ENCODE data around the gene EPHB2. TPM values are rescaled to one million over a fixed set of nuclear protein-coding genes. Genes with fewer than 3 reads are reported as not detected.
"Not testable (repeated sequence)": the region's sequence is repeated elsewhere in the genome, so short reads cannot be mapped to it uniquely, and the experiment has no call there.

The EPHB2 gene
- total RNA-seq, 1 donor from 2014 or later = not detected

DNA sequence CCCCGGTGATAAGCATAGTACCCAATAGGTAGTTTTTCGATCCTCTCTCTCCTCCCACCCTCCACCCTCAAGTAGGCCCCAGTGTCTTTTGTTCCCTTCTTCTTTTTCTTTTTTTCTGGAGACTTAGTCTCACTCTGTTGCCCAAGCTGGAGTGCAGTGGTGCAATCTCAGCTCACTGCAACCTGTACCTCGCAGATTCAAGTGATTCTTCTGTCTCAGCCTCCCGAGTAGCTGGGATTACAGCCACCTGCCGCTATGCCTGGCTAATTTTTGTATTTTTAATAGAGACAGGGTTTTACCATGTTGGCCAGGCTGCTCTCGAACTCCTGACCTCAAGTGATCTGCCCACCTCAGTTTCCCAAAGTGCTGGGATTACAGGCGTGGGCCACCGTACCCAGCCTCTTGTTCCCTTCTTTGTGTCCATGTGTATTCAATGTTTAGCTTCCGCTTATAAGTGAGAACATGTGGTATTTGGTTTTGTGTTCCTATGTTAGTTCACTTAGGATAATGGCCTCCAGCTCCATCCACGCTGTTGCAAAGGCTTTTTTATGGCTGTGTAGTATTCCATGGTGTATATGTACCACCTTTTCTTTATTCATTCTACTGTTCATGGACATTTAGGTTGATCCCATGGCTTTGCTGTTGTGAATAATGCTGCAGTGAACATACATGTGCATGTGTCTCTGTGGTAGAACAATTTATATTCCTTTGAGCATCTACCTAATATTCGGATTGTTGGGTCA, 133.0 kb downstream of the EPHB2 start:
- H3K27me3 Mint-ChIP-seq = peaks cover 21% of the 10 kb centered on the region
- H3K4me1 Mint-ChIP-seq; H3K36me3 Mint-ChIP-seq (ENCODE audit: low read depth); H3K4me3 Mint-ChIP-seq; intact Hi-C loops (cut with micrococcal nuclease); H3K27ac Mint-ChIP-seq; H3K9me3 Mint-ChIP-seq; DNase-seq: not testable (repeated sequence)

DNA sequence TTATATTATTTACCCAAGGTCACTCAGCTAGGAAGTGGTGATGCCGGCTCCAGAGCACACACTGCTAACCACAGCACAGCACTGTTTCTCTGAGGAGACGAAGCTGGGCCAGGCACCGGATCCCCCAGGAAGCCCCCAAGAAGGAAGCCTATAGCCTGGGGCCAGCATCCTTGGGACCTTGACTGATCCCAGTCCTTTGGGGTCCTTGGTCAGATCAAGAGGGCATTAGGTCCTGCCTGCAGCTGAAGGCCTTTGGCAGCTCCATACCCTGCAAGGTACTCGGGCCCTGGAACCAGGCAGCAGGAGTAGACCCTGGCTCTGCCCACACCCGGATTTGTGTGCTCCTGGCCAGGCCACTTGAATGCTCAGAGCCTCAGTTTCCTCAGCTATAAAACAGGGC, 134.0 kb downstream of the EPHB2 start:
- Mint-ChIP-seq H3K9me3 (no peaks in the 10 kb centered on the region), H3K4me1 (no peaks in the 10 kb centered on the region), H3K36me3 (ENCODE audit: low read depth) (no peaks in the 10 kb centered on the region), H3K4me3 (no peak overlapping the region), H3K27ac (no peak overlapping the region), H3K27me3 (peaks cover 24% of the 10 kb centered on the region)
- DNase-seq = no peak
- intact Hi-C loops (cut with micrococcal nuclease) = no loop called here

DNA sequence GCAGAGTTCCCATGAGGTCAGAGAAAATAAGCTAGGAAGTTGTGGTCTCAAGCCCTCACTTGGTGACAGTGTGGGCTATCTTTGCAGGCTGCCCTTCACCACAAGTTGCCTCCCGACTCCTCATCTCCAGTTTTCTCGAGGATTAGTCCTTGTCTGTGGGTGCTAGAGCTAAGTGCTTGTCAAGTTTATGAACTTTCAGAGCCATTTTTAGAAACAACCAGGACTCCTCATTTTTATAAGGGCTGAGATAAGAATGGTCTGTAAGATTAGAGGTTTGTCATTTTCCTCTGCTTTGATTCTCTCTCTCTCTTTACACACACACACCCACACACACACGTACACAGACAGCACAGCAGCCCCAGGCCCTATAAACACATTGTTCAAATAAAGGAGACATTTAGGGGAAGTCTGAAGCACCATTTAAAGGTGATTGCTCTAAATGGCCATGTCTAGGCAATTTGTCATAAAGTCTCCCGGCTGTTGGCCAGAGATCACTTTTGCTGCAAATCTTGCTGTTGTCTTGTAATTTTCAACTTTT, 134.8 kb downstream of the EPHB2 start:
- no peaks in the 10 kb centered on the region for H3K4me1 Mint-ChIP-seq
- DNase-seq = no peak
- H3K27me3 Mint-ChIP-seq = peaks cover 24% of the 10 kb centered on the region
- H3K27ac Mint-ChIP-seq = no peak overlapping the region
- intact Hi-C loops (cut with micrococcal nuclease) = no loop called here
- H3K36me3 Mint-ChIP-seq (ENCODE audit: low read depth) = no peaks in the 10 kb centered on the region
- H3K4me3 Mint-ChIP-seq = no peak overlapping the region
- no peaks in the 10 kb centered on the region for H3K9me3 Mint-ChIP-seq

GRCh38 chr1:22846458-22846857, 135.8 kb downstream of the EPHB2 start:
- Mint-ChIP-seq H3K36me3 (ENCODE audit: low read depth) (no peaks in the 10 kb centered on the region), H3K27me3 (peaks cover 24% of the 10 kb centered on the region), H3K4me1 (no peaks in the 10 kb centered on the region), H3K27ac (no peak overlapping the region), H3K9me3 (no peaks in the 10 kb centered on the region), H3K4me3 (no peak overlapping the region)
- intact Hi-C loops (cut with micrococcal nuclease) = no loop called here
- DNase-seq = no peak

- DNase-seq = no peak
- Mint-ChIP-seq H3K9me3 (no peaks in the 10 kb centered on the region), H3K4me1 (no peaks in the 10 kb centered on the region), H3K27ac (no peak overlapping the region), H3K4me3 (no peak overlapping the region), H3K27me3 (peaks cover 27% of the 10 kb centered on the region), H3K36me3 (ENCODE audit: low read depth) (no peaks in the 10 kb centered on the region)
- intact Hi-C loops (cut with micrococcal nuclease) = no loop called here
These were observed 136.6 kb downstream of the EPHB2 start for GRCh38 chr1:22847249-22847648.

GRCh38 chr1:22847709-22848108, 137.1 kb downstream of the EPHB2 start:
- H3K4me1 Mint-ChIP-seq = no peaks in the 10 kb centered on the region
- no peaks in the 10 kb centered on the region for H3K36me3 Mint-ChIP-seq (ENCODE audit: low read depth)
- intact Hi-C loops (cut with micrococcal nuclease) = no loop called here
- no peak overlapping the region for H3K27ac Mint-ChIP-seq
- H3K4me3 Mint-ChIP-seq = no peak overlapping the region
- DNase-seq = no peak
- no peaks in the 10 kb centered on the region for H3K9me3 Mint-ChIP-seq
- peaks cover 22% of the 10 kb centered on the region for H3K27me3 Mint-ChIP-seq

DNA sequence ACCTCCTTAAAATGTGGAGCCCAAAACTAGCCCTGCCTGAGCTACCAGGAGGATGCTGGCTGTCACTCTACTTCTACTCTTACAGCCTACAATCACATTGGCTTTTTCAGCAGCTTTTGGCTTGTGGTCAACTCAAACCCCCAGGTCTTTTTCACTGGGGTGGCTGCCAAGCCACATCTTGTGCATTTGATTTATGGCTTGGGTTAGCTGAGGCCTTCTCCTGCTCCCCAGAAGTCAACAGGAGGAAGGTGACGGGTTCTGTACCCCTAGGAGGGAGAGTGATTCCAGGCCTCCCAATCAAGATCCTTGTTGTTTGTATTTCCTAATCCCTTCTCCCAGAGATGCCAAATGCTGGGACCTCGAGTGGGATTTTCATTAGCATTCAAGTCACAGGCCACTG, 137.8 kb downstream of the EPHB2 start:
- no peak overlapping the region for H3K4me3 Mint-ChIP-seq
- no peaks in the 10 kb centered on the region for H3K9me3 Mint-ChIP-seq
- intact Hi-C loops (cut with micrococcal nuclease) = no loop called here
- H3K27ac Mint-ChIP-seq = no peak overlapping the region
- H3K36me3 Mint-ChIP-seq (ENCODE audit: low read depth) = no peaks in the 10 kb centered on the region
- peaks cover 20% of the 10 kb centered on the region for H3K27me3 Mint-ChIP-seq
- H3K4me1 Mint-ChIP-seq = no peaks in the 10 kb centered on the region
- no peak for DNase-seq

DNA sequence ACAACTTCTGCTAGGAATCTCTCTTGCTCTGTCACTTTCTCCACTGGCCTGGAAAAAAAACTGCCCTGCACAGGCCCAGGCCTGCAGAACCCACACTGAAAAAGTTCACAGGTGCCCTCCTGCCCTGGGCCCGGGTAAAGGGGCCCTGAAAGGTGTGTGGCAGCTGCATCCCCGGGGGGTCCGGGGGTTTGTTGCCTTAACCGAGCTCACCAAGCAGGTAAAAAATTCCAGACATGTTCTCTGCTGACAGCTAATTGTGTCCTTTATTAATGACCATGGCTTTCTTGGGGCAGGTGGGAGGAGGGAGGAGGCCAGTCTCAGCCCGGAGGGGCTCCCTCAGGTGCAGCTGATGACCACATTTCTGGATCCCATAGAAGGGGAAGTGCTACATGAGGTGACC, 139.1 kb downstream of the EPHB2 start:
- H3K4me3 Mint-ChIP-seq = no peak overlapping the region
- H3K36me3 Mint-ChIP-seq (ENCODE audit: low read depth) = no peaks in the 10 kb centered on the region
- no peak overlapping the region for H3K27ac Mint-ChIP-seq
- H3K27me3 Mint-ChIP-seq = peaks cover 18% of the 10 kb centered on the region
- intact Hi-C loops (cut with micrococcal nuclease) = no loop called here
- no peaks in the 10 kb centered on the region for H3K4me1 Mint-ChIP-seq
- no peaks in the 10 kb centered on the region for H3K9me3 Mint-ChIP-seq
- no peak for DNase-seq

DNA sequence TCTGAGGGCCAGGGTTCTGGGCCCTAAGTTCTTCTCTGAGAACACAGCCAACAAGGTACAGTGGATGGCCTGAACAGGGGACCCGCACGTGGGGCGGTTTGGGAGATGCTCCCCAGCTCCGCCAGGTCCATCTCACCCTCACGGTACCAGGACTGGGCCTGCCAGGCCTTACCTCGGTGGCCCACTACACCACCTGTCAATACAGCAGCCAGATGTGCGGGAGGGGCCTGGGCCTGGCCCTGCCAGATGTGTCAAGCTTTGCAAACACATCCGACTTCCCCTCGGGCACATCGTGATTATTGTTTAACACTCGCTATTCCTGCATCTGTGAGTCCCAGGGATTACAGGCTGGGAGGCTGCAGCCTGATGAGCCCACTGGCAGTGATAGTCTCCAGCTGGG, 139.6 kb downstream of the EPHB2 start:
- Mint-ChIP-seq H3K27me3 (peaks cover 18% of the 10 kb centered on the region), H3K4me3 (no peak overlapping the region), H3K36me3 (ENCODE audit: low read depth) (no peaks in the 10 kb centered on the region), H3K9me3 (no peaks in the 10 kb centered on the region), H3K4me1 (no peaks in the 10 kb centered on the region), H3K27ac (no peak overlapping the region)
- no peak for DNase-seq
- intact Hi-C loops (cut with micrococcal nuclease) = no loop called here

- H3K4me3 Mint-ChIP-seq = no peak overlapping the region
- H3K27ac Mint-ChIP-seq = no peak overlapping the region
- DNase-seq = no peak
- no peaks in the 10 kb centered on the region for H3K36me3 Mint-ChIP-seq (ENCODE audit: low read depth)
- no peaks in the 10 kb centered on the region for H3K4me1 Mint-ChIP-seq
- H3K9me3 Mint-ChIP-seq = no peaks in the 10 kb centered on the region
- peaks cover 15% of the 10 kb centered on the region for H3K27me3 Mint-ChIP-seq
- intact Hi-C loops (cut with micrococcal nuclease) = no loop called here
These were observed 140.0 kb downstream of the EPHB2 start for GRCh38 chr1:22850681-22851080.

DNA sequence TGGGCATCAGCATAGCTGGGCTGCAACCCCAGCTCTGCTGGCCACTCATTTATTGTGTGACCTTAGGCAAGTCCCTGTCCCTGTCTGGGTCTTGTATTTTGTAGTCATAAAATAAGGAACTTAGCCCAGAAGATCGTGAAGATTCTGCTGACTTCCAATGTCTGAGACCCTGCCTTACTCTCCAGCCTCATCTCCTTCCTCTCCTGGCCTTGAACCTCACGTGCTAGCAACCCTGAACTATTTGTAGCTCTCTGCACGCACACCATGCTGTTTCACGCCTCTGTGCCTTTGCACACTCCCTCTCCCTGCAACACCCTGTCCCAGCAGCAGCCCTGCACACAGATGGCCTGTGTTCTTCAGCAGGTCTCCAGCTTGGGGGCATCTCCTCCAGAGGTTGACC, 140.9 kb downstream of the EPHB2 start:
- intact Hi-C loops (cut with micrococcal nuclease) = no loop called here
- Mint-ChIP-seq H3K9me3 (no peaks in the 10 kb centered on the region), H3K27ac (no peak overlapping the region), H3K4me1 (no peaks in the 10 kb centered on the region), H3K36me3 (ENCODE audit: low read depth) (no peaks in the 10 kb centered on the region), H3K27me3 (peaks cover 10% of the 10 kb centered on the region), H3K4me3 (no peak overlapping the region)
- DNase-seq = no peak

- H3K27me3 Mint-ChIP-seq = peaks cover 5% of the 10 kb centered on the region
- no peaks in the 10 kb centered on the region for H3K4me1 Mint-ChIP-seq
These were observed 141.6 kb downstream of the EPHB2 start for GRCh38 chr1:22852144-22852655.

DNA sequence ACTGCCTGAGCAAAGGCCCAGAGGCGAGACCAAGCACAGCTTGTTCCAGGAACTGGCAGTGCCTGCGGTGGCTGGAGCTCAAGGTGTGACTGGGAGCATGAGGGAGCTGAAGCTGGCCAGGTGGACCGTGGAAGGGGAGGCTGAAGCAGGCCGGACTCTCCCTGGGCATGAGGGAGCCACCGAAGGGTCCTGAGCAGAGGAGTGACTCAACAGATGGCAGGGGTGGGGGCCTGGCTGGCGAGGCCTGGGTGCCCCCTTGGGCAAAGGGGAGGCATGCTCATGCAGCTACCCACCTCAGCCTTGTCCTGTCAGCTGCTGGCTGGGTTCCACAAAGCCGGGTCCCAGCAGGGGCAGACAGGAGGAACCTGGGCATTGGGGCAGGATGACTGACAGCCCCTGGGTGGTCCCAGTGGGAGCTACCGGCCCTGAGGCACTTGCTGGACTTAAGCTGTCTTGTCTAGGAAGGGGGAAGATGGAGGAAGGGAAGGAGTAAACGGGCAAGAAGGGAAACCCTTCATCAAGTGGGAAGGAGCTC, 143.1 kb downstream of the EPHB2 start:
- Mint-ChIP-seq H3K9me3 (no peaks in the 10 kb centered on the region), H3K4me3 (no peak overlapping the region), H3K36me3 (ENCODE audit: low read depth) (no peaks in the 10 kb centered on the region), H3K4me1 (no peaks in the 10 kb centered on the region), H3K27me3 (peaks cover 5% of the 10 kb centered on the region), H3K27ac (no peak overlapping the region)
- no peak for DNase-seq
- intact Hi-C loops (cut with micrococcal nuclease) = no loop called here

More at GRCh38 chr1:22852144-22852655, 141.6 kb downstream of the EPHB2 start:
- no peaks in the 10 kb centered on the region for H3K9me3 Mint-ChIP-seq
- no peaks in the 10 kb centered on the region for H3K36me3 Mint-ChIP-seq (ENCODE audit: low read depth)
- H3K4me3 Mint-ChIP-seq = no peak overlapping the region
- H3K27ac Mint-ChIP-seq = no peak overlapping the region
- intact Hi-C loops (cut with micrococcal nuclease) = no loop called here
- no peak for DNase-seq

DNA sequence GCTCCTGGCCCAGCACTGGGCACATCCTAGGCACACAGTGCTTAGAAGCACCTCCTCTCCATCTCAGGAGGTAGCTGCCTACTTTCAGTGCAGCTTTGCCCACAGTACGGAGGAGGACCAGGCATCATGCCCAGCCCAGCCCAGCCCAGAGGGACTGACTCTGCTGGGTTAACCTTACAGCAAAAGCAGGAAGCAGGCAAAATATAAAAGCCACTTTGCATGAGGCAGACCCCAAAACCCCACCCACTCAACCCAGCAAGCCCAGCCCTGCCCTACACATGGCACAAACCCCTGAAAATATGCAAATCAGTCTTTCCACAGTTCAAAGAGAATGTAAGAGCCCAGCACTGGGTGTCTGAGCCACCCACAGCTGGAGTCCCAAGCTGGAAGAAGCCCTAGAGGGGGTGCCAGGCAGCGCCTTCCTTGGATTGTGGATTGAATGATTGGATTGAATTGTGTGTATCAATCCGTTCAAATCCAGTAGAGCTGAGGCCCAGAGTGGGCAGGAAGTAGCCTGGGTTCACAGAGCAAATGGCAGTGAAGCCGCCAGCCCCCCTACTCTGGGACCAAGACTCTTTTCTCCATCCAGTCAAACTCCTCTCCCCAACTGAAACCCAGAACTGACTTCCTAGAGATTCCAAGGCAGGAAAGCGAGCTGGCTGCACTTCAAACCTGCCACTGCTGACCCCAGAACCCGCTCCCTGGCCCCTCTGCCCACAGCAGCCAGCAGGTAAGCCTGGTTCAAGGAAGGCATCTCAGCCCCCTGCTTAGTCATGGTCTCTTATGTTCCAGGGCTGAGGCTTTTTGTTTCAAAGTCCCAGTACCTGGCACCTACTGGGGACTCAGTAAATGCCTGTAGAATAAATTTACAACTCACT, 144.3 kb downstream of the EPHB2 start:
- Mint-ChIP-seq H3K4me3 (no peak overlapping the region), H3K4me1 (no peaks in the 10 kb centered on the region), H3K36me3 (ENCODE audit: low read depth) (no peaks in the 10 kb centered on the region), H3K9me3 (no peaks in the 10 kb centered on the region), H3K27me3 (peaks cover 3% of the 10 kb centered on the region), H3K27ac (no peak overlapping the region)
- no peak for DNase-seq
- intact Hi-C loops (cut with micrococcal nuclease) = no loop called here
